Lung (tissue), 12 donors: ENCODE measurements around the gene GABRR3. TPM values are rescaled to one million over a fixed set of nuclear protein-coding genes. Genes with fewer than 3 reads are reported as not detected.
A peak's percentile ranks its signal among the peaks of the same experiment; 100 is the strongest.

Experiments
- ATAC-seq: fragments of 200-7000 bp; cut with Tn5 transposase; one replicate; pipeline ENCODE4 v1.9.1; 2020; ENCODE audit warnings: moderate number of reproducible peaks; ENCODE audit not compliant: insufficient read depth, low FRiP score
- DNase-seq, 3 donors: peaks; one replicate each; pipeline ENCODE4 v3.0.0-alpha.2; 2013 to 2017
- H3K27ac ChIP-seq, 2 donors: one replicate each; pipeline ENCODE4 v1.5.1; 2013; ENCODE audit warnings: mild to moderate bottlenecking in 2 of 2, moderate library complexity in 2 of 2, control low read depth in 1 of 2, inconsistent platforms in 1 of 2, low read depth in 1 of 2, low read length in 1 of 2
- H3K27me3 ChIP-seq, 3 donors: one replicate each; pipeline ENCODE4 v1.5.1; 2013; ENCODE audit warnings: low read length in 2 of 3; ENCODE audit not compliant: control insufficient read depth in 3 of 3, insufficient read depth in 3 of 3
- H3K36me3 ChIP-seq, 4 donors: one replicate each; pipeline ENCODE4 v1.5.1; 2013; ENCODE audit warnings: low read length in 4 of 4, mild to moderate bottlenecking in 1 of 4, moderate library complexity in 1 of 4; ENCODE audit not compliant: control insufficient read depth in 4 of 4, insufficient read depth in 4 of 4
- H3K4me1 ChIP-seq, 5 donors: one replicate each; pipeline ENCODE4 v1.5.1; 2013; ENCODE audit warnings: low read length in 5 of 5, mild to moderate bottlenecking in 2 of 5, moderate library complexity in 1 of 5; ENCODE audit not compliant: control insufficient read depth in 5 of 5, insufficient read depth in 5 of 5
- H3K4me3 ChIP-seq: one replicate; pipeline ENCODE4 v1.5.1; 2013; ENCODE audit warnings: mild to moderate bottlenecking, control low read depth, moderate library complexity
- H3K9ac ChIP-seq, 2 donors: one replicate each; pipeline ENCODE4 v1.5.1; 2013; ENCODE audit warnings: low read length in 2 of 2, control low read depth in 1 of 2; ENCODE audit not compliant: insufficient read depth in 1 of 2
- H3K9me3 ChIP-seq, 4 donors: one replicate each; pipeline ENCODE4 v1.5.1; 2013; ENCODE audit warnings: low read length in 3 of 4, mild to moderate bottlenecking in 1 of 4, moderate library complexity in 1 of 4; ENCODE audit not compliant: control insufficient read depth in 4 of 4, insufficient read depth in 3 of 4
- CTCF ChIP-seq: IDR thresholded peaks from 2 replicates; pipeline ENCODE4 v1.5.1; 2012; ENCODE audit warnings: mild to moderate bottlenecking; ENCODE audit errors: control extremely low read depth, extremely low read depth
- WGBS, 2 donors: extraction: QIAGEN DNeasy Blood & Tissue Kit; methylation state at CpG; one replicate each; pipeline ENCODE4 v1.1.7; 2013; 5-methylcytosine and 5-hydroxymethylcytosine counted together
- polyA plus RNA-seq, 2 donors: library from polyadenylated mRNA; stranded (reverse); fragments of 200-250 nt; gene quantifications; one replicate each; pipeline ENCODE4 v1.2.1, GENCODE V29; 2013
- total RNA-seq, 2 donors: library from RNA; depleted of rRNA in 1 of 2; stranded (reverse); fragments of >200 nt in 1 of 2; gene quantifications; one replicate each; pipeline ENCODE4 v1.2.1, GENCODE V29; 2014 to 2021
- donor health status: control.
- donor health status: control.
- donor health status: Bipolar disorder and iron deficiency.
- donor health status: healthy.
- donor health status: DM: yes; HTN: yes; CAD: no.

Gene GABRR3
- total and polyA plus RNA-seq, 4 donors = 0.09 TPM; not detected in 3

GRCh38 chr3:98058244-98058960 is 23.3 kb upstream of the GABRR3 start:
- WGBS, 2 donors = 36 to 41% methylated on average over 7 of the region's 7 CpGs
- TF ChIP-seq CTCF = no peak
- H3K9me3 ChIP-seq = peaks cover 0 to 4% (median 0%) of the 10 kb centered on the region in 4 donors
- no peaks in the 10 kb centered on the region for H3K4me1 ChIP-seq
- ATAC-seq = no peak
- no peaks in the 10 kb centered on the region for H3K36me3 ChIP-seq
- no peak overlapping the region for H3K4me3 ChIP-seq
- H3K9ac ChIP-seq = no peak overlapping the region
- H3K27me3 ChIP-seq = no peaks in the 10 kb centered on the region
- DNase-seq = peak; percentile 12 to 63 (median 40)
- no peak overlapping the region for H3K27ac ChIP-seq

- Histone ChIP-seq H3K27me3 (no peaks in the 10 kb centered on the region), H3K27ac (no peak overlapping the region), H3K9ac (no peak overlapping the region), H3K9me3 (peaks cover 0 to 4% (median 0%) of the 10 kb centered on the region in 4 donors), H3K4me1 (no peaks in the 10 kb centered on the region), H3K36me3 (no peaks in the 10 kb centered on the region), H3K4me3 (no peak overlapping the region)
- WGBS, 2 donors = 62 to 82% methylated on average over 1 of the region's 1 CpG
- no peak for ATAC-seq
- DNase-seq = no peak
- TF ChIP-seq CTCF = no peak
These were observed 22.5 kb upstream of the GABRR3 start for GRCh38 chr3:98057631-98058030.

- Histone ChIP-seq H3K4me3 (no peak overlapping the region), H3K27ac (no peak overlapping the region), H3K36me3 (no peaks in the 10 kb centered on the region), H3K9ac (no peak overlapping the region), H3K27me3 (no peaks in the 10 kb centered on the region), H3K4me1 (no peaks in the 10 kb centered on the region), H3K9me3 (peaks cover 0 to 4% (median 0%) of the 10 kb centered on the region in 4 donors)
- TF ChIP-seq CTCF = no peak
- DNase-seq (no peak), ATAC-seq (no peak)
These were observed 20.9 kb upstream of the GABRR3 start for GRCh38 chr3:98056035-98056434.

GRCh38 chr3:98049271-98049670 is 14.2 kb upstream of the GABRR3 start:
- Histone ChIP-seq H3K4me3 (no peak overlapping the region), H3K4me1 (no peaks in the 10 kb centered on the region), H3K27ac (no peak overlapping the region), H3K9me3 (no peaks in the 10 kb centered on the region), H3K9ac (no peak overlapping the region), H3K27me3 (peaks cover 0 to 2% (median 0%) of the 10 kb centered on the region in 3 donors), H3K36me3 (no peaks in the 10 kb centered on the region)
- ATAC-seq = no peak
- no peak for DNase-seq
- no peak for TF ChIP-seq CTCF
- 67 to 81% methylated on average over 1 of the region's 1 CpG for WGBS, 2 donors
